ENCODE results near the gene VSIG10.
"Not testable (repeated sequence)": the region's sequence is repeated elsewhere in the genome, so short reads cannot be mapped to it uniquely, and the experiment has no call there.

GRCh38 chr12:118022097-118022727 is 81.6 kb downstream of the VSIG10 start:
- not testable (repeated sequence) for TF ChIP-seq ZFP41, ZNF214 (tag by site-specific recombination; IDR thresholded peaks at IDR 0.05; ENCODE audit: borderline replicate concordance)
- TF ChIP-seq, protein P1, sequence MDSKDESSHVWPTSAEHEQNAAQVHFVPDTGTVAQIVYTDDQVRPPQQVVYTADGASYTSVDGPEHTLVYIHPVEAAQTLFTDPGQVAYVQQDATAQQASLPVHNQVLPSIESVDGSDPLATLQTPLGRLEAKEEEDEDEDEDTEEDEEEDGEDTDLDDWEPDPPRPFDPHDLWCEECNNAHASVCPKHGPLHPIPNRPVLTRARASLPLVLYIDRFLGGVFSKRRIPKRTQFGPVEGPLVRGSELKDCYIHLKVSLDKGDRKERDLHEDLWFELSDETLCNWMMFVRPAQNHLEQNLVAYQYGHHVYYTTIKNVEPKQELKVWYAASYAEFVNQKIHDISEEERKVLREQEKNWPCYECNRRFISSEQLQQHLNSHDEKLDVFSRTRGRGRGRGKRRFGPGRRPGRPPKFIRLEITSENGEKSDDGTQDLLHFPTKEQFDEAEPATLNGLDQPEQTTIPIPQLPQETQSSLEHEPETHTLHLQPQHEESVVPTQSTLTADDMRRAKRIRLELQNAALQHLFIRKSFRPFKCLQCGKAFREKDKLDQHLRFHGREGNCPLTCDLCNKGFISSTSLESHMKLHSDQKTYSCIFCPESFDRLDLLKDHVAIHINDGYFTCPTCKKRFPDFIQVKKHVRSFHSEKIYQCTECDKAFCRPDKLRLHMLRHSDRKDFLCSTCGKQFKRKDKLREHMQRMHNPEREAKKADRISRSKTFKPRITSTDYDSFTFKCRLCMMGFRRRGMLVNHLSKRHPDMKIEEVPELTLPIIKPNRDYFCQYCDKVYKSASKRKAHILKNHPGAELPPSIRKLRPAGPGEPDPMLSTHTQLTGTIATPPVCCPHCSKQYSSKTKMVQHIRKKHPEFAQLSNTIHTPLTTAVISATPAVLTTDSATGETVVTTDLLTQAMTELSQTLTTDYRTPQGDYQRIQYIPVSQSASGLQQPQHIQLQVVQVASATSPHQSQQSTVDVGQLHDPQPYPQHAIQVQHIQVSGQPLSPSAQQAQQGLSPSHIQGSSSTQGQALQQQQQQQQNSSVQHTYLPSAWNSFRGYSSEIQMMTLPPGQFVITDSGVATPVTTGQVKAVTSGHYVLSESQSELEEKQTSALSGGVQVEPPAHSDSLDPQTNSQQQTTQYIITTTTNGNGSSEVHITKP (tag by site-specific recombination; IDR thresholded peaks at IDR 0.05): not testable (repeated sequence)
